Measurements from ENCODE around the gene TOR4A.

TOR4A gene

GRCh38 chr9:137272241-137273094, 5.1 kb upstream of the TOR4A start:
- TF ChIP-seq SIN3A (IDR thresholded peaks at IDR 0.05; ENCODE audit: borderline replicate concordance, insufficient read depth, low read length) (no peak), POLR2AphosphoS5 (IDR thresholded peaks at IDR 0.05; ENCODE audit: low read depth, low read length) (no peak), TAF1 (IDR thresholded peaks at IDR 0.05; ENCODE audit: borderline replicate concordance, insufficient read depth, low read length) (no peak), FOXP2 (optimal IDR thresholded peaks at IDR 0.05; ENCODE audit: borderline replicate concordance, extremely low read depth, extremely low read length, insufficient read depth) (no peak)
- TF ChIP-seq, protein P1, sequence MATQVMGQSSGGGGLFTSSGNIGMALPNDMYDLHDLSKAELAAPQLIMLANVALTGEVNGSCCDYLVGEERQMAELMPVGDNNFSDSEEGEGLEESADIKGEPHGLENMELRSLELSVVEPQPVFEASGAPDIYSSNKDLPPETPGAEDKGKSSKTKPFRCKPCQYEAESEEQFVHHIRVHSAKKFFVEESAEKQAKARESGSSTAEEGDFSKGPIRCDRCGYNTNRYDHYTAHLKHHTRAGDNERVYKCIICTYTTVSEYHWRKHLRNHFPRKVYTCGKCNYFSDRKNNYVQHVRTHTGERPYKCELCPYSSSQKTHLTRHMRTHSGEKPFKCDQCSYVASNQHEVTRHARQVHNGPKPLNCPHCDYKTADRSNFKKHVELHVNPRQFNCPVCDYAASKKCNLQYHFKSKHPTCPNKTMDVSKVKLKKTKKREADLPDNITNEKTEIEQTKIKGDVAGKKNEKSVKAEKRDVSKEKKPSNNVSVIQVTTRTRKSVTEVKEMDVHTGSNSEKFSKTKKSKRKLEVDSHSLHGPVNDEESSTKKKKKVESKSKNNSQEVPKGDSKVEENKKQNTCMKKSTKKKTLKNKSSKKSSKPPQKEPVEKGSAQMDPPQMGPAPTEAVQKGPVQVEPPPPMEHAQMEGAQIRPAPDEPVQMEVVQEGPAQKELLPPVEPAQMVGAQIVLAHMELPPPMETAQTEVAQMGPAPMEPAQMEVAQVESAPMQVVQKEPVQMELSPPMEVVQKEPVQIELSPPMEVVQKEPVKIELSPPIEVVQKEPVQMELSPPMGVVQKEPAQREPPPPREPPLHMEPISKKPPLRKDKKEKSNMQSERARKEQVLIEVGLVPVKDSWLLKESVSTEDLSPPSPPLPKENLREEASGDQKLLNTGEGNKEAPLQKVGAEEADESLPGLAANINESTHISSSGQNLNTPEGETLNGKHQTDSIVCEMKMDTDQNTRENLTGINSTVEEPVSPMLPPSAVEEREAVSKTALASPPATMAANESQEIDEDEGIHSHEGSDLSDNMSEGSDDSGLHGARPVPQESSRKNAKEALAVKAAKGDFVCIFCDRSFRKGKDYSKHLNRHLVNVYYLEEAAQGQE (IDR thresholded peaks at IDR 0.05; ENCODE audit: insufficient read depth in 1 of 2, low read depth in 2 of 2, low read length in 2 of 2): no peak

DNA sequence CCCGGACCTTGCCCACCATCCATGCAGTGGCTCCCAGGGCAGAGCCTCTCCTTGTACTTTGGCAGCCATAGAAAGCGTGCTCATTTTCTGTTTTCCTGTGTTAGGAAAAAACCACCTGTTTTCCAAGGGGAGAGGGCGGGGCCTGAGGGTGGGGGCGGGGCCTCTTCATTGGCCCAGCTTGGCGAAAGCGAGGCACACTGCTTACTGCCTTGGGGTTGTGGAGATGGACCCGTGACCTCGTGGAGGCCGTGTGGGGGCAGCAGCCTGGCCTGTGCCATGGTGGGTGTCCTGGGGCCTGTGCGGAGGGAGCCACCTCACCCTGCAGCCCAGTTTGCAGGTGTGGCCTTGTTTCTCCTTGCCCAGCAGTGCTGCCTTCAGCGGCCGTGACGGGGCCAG, 4.4 kb upstream of the TOR4A start:
- no peak for TF ChIP-seq FOXP2 (optimal IDR thresholded peaks at IDR 0.05; ENCODE audit: borderline replicate concordance, extremely low read depth, extremely low read length, insufficient read depth)
- TF ChIP-seq SIN3A (IDR thresholded peaks at IDR 0.05; ENCODE audit: borderline replicate concordance, insufficient read depth, low read length): no peak
- TF ChIP-seq TAF1 (IDR thresholded peaks at IDR 0.05; ENCODE audit: borderline replicate concordance, insufficient read depth, low read length): no peak
- TF ChIP-seq, protein P1 (IDR thresholded peaks at IDR 0.05; ENCODE audit: insufficient read depth in 1 of 2, low read depth in 2 of 2, low read length in 2 of 2): no peak
- TF ChIP-seq POLR2AphosphoS5 (IDR thresholded peaks at IDR 0.05; ENCODE audit: low read depth, low read length): no peak

GRCh38 chr9:137273611-137274320, 3.8 kb upstream of the TOR4A start:
- TF ChIP-seq FOXP2 (optimal IDR thresholded peaks at IDR 0.05; ENCODE audit: borderline replicate concordance, extremely low read depth, extremely low read length, insufficient read depth): no peak
- TF ChIP-seq, protein P1 (IDR thresholded peaks at IDR 0.05; ENCODE audit: insufficient read depth in 1 of 2, low read depth in 2 of 2, low read length in 2 of 2): no peak
- no peak for TF ChIP-seq TAF1 (IDR thresholded peaks at IDR 0.05; ENCODE audit: borderline replicate concordance, insufficient read depth, low read length)
- TF ChIP-seq SIN3A (IDR thresholded peaks at IDR 0.05; ENCODE audit: borderline replicate concordance, insufficient read depth, low read length): no peak
- TF ChIP-seq POLR2AphosphoS5 (IDR thresholded peaks at IDR 0.05; ENCODE audit: low read depth, low read length): no peak

DNA sequence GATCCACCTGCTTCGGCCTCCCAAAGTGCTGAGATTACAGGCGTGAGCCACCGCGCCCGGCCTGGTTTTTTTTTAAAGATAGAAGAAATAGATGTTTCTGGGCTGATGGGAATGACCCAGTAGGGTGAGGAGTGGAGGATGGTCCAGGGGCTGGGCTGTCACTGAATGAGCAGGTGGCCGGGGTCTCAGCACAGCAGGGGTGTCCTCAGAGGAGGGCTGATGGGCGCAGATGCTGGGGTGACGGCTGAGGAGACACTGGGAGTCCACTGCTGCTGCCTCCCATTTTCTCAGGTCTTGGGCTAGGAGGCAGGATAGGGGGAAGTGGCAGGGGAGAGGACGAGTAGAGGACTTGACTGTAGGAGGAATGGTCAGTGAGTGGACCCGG, 2.3 kb upstream of the TOR4A start:
- TF ChIP-seq SIN3A (IDR thresholded peaks at IDR 0.05; ENCODE audit: borderline replicate concordance, insufficient read depth, low read length): no peak
- TF ChIP-seq, protein P1 (IDR thresholded peaks at IDR 0.05; ENCODE audit: insufficient read depth in 1 of 2, low read depth in 2 of 2, low read length in 2 of 2): no peak
- no peak for TF ChIP-seq POLR2AphosphoS5 (IDR thresholded peaks at IDR 0.05; ENCODE audit: low read depth, low read length)
- TF ChIP-seq TAF1 (IDR thresholded peaks at IDR 0.05; ENCODE audit: borderline replicate concordance, insufficient read depth, low read length): no peak
- no peak for TF ChIP-seq FOXP2 (optimal IDR thresholded peaks at IDR 0.05; ENCODE audit: borderline replicate concordance, extremely low read depth, extremely low read length, insufficient read depth)

All from PFSK-1 (cell line).